Midbrain (tissue), 1 donor: ENCODE results near the gene GNB1.
"Not testable (repeated sequence)": the region's sequence is repeated elsewhere in the genome, so short reads cannot be mapped to it uniquely, and the experiment has no call there.

Experiments
- DNase-seq: peaks from one replicate; lab custom pipeline; 2025; lab: John Stamatoyannopoulos, UW

GNB1 gene

GRCh38 chr1:1761504-1762376 is 129.1 kb downstream of the GNB1 start:
- DNase-seq = no peak

- DNase-seq = no peak
Observed at GRCh38 chr1:1760715-1761114, 130.2 kb downstream of the GNB1 start.

- DNase-seq = no peak
Observed at GRCh38 chr1:1760345-1760650, 130.6 kb downstream of the GNB1 start.

GRCh38 chr1:1759456-1760344 is 131.2 kb downstream of the GNB1 start:
- no peak for DNase-seq

- no peak for DNase-seq
Observed at GRCh38 chr1:1758692-1759455, 132.0 kb downstream of the GNB1 start.

- DNase-seq = no peak
Observed at GRCh38 chr1:1758059-1758621, 132.7 kb downstream of the GNB1 start.

- DNase-seq = no peak
Observed at GRCh38 chr1:1757422-1758058, 133.3 kb downstream of the GNB1 start.

GRCh38 chr1:1756661-1757421 is 134.0 kb downstream of the GNB1 start:
- DNase-seq = no peak

- no peak for DNase-seq
Observed at GRCh38 chr1:1755852-1756251, 135.0 kb downstream of the GNB1 start.

- DNase-seq = no peak
Observed at GRCh38 chr1:1755426-1755825, 135.5 kb downstream of the GNB1 start.

GRCh38 chr1:1754051-1754815 is 136.7 kb downstream of the GNB1 start:
- DNase-seq = no peak

GRCh38 chr1:1753607-1754005 is 137.3 kb downstream of the GNB1 start:
- no peak for DNase-seq

- DNase-seq = no peak
Observed at GRCh38 chr1:1752636-1753606, 138.0 kb downstream of the GNB1 start.

- no peak for DNase-seq
Observed at GRCh38 chr1:1752190-1752589, 138.7 kb downstream of the GNB1 start.

- DNase-seq = not testable (repeated sequence)
Observed at GRCh38 chr1:1749941-1750340, 140.9 kb downstream of the GNB1 start.

- no peak for DNase-seq
Observed at GRCh38 chr1:1748686-1749321, 142.1 kb downstream of the GNB1 start.

GRCh38 chr1:1746566-1746909 is 144.3 kb downstream of the GNB1 start:
- not testable (repeated sequence) for DNase-seq
